T follicular helper cell (primary cell): ENCODE data around the gene PTPN1.

ENCODE experiments used
- DNase-seq: peaks from one replicate; pipeline ENCODE4 v3.0.0-alpha.2; 2020; ENCODE audit warnings: low read depth

PTPN1 gene

DNA sequence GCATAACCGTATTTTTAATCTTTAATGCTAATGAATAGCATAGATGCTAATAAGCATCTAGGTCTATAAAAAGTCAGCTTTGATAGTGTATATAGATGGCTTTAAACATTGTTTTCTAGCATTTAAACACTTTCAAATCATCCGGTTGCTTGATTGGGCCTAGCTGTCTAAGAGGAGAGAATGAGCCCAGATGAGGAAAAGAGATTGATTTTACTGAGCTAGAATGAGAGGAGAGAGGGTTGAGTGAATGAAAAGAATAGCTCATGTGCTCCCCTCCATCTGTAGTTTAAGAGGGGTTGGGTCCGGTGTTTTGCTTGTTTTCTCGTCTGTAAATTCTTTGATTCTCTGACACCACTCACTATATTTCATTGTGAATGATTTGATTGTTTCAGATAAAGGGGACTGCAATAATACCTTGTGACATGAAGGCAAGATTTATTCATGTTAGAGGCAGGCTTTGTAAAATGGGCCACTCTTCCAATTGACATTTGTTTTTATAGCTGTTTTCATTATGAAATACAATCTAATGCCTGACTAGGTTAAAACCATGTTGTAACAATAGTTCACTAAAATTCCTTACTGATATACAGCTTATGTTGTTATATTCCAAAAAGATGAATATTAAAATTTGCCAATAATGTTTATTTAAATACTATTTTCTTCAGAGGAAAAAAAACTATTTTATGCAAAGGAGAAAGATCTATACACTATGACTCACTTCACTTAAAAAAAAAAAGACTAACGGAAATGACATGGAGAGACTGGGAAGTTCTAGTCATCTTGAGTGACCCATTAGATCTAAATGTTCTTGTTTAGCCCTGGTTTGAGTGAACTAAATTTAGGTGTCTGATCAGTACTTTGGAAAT, 3.2 kb downstream of the PTPN1 start:
- no peak for DNase-seq

- no peak for DNase-seq
These were observed 3.8 kb downstream of the PTPN1 start for GRCh38 chr20:50514035-50514337.

DNA sequence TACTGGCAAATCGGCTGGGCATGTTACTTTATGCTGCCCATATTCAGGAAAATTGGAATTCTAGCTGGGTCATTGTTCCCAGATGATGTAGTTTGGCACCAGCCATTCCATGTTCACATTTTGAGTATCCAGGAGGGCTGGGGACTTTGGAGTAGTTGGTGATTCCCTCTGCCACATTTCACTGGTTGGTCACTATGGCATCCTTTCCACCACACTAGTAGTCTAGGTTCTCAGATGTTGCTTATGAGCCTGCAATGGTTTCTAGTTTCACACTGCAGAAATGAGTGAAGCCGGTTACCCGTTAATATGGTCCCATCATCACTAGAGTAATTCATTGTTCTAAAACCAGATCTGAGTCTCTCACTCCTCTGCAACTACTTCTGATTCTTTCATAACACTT, 4.6 kb downstream of the PTPN1 start:
- no peak for DNase-seq

DNA sequence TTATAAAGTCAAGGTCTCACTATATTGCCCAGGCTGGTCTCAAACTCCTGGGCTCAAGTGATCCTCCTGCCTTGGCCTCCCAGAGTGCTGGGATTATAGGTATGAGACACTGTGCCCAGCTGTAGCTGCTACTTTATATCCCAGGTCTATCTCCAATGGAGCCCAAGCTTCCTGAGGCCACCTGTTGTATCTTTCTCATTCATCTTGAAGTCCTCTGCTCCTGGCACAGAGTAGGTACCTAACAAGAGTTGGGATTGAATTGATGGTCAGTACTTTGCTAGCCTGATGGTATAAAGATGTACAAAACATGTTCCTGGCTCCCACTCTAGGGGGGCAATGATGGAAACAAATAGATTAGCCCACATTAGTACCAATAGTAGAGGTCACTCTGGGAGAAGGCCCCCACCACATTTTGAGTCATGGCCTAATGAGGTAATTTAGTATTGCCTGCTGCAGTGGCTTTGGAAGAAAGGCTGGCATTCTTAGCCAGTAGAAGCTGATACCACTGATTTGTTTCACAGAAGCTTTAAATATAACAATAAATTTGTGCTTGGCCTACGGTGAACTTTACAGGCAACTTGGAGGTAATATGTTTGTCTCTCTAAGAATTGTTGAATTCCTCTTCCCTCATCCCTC, 5.4 kb downstream of the PTPN1 start:
- DNase-seq = no peak

- no peak for DNase-seq
These were observed 6.2 kb downstream of the PTPN1 start for GRCh38 chr20:50516180-50516934.

DNA sequence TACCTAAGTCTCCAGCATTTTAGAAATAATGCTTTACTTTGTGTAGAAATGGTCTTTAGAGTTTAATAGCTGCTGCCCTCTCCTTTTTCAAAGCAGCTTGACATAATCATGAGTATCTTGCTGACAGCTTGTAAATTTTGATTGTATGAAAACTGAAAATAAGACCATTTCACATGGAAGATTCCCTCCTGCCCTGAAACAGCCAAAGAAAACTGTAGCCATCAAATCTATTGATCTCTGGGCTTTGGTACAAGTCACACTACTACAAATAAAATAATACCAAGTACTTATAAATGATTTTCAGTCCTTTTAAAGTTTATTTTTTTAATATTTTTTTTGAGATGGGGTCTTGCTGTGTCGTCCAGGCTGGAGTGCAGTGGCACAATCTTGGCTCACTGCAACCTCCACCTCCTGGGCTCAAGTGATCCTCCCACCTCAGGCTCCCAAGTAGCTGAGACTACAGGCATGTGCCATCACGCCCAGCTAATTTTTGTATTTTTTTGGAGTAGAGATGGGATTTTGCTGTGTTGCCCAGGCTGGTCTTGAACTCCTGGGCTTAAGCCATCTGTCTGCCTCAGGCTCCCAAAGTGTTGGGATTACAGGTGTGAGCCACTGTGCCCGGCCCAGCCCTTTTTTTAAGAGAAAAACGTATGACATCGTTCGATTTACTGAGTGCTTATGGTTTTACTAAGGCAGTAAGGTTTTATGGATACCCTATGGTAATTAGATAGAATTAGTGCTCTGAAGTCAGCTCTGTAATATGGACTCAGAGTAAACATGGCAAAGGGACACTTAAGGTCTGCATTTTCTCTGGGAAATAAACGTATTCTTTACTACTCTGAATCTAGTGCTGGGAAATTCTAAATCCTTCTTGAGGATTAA, 7.0 kb downstream of the PTPN1 start:
- no peak for DNase-seq

GRCh38 chr20:50517817-50518154, 7.6 kb downstream of the PTPN1 start:
- no peak for DNase-seq

GRCh38 chr20:50518270-50518721, 8.1 kb downstream of the PTPN1 start:
- DNase-seq = no peak

GRCh38 chr20:50519036-50519762, 9.0 kb downstream of the PTPN1 start:
- no peak for DNase-seq

DNA sequence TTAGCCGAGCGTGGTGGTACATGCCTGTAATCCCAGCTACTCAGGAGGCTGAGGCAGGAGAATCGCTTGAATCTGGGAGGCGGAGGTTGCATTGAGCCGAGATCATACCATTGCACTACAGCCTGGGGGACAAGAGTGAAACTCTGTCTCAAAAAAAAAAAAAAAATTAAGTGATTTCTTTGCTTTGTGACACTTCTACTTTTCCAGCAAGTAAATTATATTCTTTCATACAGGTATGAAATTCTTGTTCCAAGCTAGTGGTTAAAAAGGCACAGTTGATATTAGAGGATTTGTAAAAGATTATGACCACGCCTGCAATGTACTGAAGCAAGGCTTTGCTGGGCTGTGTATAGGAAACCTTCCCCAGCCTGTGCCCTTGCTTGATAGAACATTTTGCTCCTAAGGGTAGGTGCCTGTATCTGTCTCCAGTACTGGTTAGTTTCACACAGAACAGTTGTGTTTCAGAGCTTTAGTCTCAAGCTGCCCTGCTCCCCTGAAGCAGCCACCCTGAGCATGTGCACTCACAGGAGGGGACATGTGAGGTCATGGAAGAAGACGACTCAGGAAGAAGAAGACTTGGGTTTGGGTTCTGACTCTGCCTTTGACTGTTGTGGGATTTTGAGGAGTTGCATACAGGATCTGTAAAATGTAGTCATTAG, 10.2 kb downstream of the PTPN1 start:
- no peak for DNase-seq

DNA sequence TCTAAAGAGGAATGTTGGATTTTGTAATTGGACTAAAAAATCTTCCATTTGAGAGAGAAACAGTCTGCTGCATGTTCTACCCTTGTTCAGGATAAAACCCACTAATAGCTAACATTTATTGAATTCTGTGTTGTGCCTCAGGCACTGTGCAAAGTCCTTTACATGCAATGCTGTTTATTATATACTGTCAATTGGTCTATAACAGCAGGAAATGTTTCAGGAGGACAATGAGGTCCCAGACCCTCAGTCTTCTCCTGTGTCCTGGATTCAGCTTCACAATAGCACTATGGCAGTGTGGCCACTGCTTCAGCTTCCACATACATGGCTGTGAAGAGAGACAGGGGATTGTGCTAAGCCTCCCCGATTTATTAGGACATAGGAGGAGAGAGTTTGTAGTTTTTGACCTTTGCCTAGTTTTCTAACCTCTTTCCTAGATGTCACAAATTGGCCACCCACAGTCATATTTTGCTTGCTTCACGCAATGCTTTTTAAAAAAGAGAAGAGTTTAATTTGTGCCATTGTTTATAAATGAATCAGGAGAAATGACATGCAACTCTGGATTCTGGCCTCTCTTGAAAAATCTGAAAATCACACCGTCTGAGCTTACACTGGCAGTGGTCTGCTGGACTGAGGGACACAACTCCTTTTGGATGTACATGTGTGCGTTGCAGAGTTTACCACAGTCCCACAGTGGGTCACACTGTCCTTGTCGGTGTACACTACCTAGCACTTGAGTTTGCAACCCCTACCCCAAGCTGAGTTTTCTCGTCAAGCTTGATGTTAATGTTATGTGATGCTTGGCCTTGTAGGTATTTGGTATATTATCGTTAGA, 11.3 kb downstream of the PTPN1 start:
- no peak for DNase-seq

GRCh38 chr20:50522053-50522674, 12.0 kb downstream of the PTPN1 start:
- DNase-seq = no peak

GRCh38 chr20:50523552-50524167, 13.5 kb downstream of the PTPN1 start:
- DNase-seq = no peak

DNA sequence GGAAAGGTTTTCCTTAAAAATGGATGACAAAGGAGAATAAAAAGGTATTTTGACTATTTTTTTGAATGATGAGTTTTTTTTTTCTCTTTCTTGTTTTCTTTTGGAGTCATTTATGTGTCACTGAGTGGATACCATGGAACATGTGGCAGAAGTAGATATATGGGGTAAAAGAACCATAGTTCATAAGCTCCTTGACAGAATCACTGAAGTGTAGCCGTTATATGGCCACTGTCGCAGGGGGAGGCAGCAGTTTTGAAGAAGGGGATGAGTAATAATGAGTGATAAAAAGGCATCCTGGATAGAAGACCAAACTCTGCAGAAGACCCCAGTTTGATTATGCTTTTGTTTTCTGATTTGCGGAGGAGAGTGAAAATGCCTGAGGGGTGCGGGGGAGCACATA, 15.5 kb downstream of the PTPN1 start:
- no peak for DNase-seq

DNA sequence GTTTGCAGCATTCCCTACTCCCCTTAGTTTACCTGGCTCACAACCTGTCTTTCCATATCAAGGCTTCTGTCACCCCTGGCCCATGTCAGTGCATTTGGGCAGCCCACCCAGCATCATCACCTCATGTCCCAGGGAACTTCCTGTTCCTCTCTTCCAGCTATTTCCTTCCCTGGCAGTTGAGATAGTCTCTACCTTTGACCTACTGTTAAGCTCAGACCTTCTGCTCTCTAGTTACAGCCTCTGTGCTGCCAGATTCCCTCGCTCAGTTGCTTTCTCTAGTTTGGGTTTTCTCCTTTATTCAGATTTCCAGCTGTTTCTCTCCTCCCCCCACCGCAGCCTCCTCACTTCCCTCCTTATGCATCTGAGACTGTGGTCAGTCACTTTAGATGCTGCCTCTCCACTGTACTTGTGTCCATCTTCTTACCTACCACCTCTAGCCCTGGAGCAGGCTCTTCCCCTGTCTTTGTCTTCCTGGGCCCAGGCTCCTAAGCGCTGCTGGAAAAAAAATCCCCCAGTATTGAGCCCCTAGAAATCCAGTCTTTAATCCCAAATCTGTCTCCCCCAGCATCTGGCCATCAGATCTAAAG, 16.3 kb downstream of the PTPN1 start:
- DNase-seq = no peak

DNA sequence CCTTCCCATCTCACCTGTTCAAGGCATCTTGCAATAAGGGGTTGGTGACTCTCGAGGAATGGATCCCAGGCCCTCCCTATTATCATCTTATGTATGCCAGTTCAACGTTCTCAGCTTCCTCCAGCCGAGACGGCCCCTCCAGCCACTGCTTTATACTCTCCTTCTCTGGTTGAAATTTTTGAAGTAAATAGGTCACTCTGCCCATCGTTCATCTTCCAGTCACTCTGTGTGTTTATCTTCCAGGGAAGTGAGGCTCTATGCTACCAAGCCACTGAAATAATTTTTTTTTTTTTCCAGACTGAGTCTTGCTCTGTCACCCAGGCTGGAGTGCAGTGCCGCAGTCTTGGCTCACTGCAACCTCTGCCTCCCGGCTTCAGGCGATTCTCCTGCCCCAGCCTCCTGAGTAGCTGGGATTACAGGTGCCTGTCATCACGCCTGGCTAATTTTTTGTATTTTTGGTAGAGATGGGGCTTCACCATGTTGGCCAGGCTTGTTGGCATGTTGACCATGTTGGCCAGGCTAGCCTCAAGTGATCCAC, 17.0 kb downstream of the PTPN1 start:
- no peak for DNase-seq

GRCh38 chr20:50528129-50528528, 17.9 kb downstream of the PTPN1 start:
- no peak for DNase-seq

- no peak for DNase-seq
These were observed 18.7 kb downstream of the PTPN1 start for GRCh38 chr20:50528804-50529351.
